GM21576 (cell line): ENCODE data around the gene SNX9.
"Not testable (repeated sequence)": the region's sequence is repeated elsewhere in the genome, so short reads cannot be mapped to it uniquely, and the experiment has no call there.

Experiments used
- ATAC-seq: cut with Tn5 transposase; IDR thresholded peaks from one replicate; pipeline ENCODE4 v1.9.1; 2021; ENCODE audit warnings: mild to moderate bottlenecking, moderate library complexity; ENCODE audit not compliant: unreplicated experiment

SNX9 gene

GRCh38 chr6:157823001-157823527 lies at the start of gene SNX9:
SNX9 (plus strand) TSS chr6:157823246; CDS start chr6:157823435, 189 bp downstream.
- ATAC-seq = peak; percentile 61

GRCh38 chr6:157773248-157773773 lies 49.7 kb upstream of the SNX9 start:
- ATAC-seq = no peak

DNA sequence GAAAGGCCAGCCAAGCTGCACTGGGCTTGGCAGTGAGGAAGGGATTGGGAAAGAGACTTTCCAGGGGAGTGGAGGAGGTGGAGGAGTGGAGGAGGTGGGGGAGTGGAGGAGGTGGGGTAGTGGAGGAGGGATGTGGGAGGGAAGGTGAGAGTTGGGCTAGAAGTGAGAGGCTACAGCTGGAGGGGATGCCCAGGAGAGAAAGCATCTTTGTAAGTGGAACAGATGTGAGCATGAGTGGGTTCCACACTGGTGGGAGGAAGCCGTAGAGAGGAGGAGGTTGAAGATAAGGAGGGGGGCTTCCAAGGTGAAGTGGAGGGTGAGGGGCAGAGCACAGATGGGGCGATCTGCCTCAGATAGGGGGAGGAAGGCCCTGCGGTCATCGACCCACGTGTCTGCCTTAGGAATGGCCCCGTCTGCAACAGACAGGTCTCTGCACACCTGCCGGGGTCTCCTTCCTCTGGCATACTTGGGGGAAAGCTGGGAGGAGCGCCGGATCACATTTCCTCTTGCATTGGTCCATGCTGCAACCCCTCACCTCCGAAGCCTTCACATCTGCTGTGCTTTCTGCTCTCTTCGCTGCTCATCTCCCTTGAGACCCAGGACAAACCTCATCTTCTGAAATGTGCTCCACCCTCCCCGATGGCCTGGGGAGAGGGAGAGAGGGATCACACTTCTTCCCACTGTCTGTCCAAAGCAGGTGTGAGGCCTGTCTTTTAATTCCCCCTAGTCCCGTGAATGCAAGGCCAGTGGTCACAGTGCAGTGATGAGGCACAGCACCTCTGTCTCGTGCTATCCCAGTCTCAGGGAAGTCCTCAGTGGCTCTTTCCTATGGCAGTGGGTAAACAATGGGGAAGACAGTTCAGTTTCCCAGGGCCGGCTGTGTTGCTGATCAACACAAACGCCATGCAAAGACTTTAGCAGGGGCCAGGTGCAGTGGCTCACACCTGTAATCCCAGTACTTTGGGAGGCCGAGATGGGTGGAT lies 48.6 kb upstream of the SNX9 start:
- no peak for ATAC-seq

DNA sequence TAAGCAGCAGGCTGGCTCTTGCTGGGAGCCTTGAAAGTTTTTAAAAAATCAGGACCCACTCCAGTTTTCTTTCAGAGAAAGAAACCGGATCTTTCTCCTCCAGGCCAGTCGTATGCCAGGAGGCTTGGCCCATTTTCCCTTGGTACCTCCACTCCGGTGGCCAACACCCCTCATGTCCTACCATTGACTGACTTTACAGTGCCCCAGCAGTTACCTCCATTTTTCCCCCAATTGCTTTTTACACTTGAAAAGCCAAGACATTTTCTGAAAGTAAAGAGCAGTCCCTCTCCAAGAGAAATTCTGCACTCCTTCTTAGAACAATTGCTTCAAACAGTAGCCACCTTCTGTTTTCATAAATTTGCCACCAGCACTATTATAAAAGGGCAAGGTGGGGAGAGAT lies 47.7 kb upstream of the SNX9 start:
- no peak for ATAC-seq

- ATAC-seq = no peak
These were observed 45.7 kb upstream of the SNX9 start for GRCh38 chr6:157777344-157777743.

- ATAC-seq = no peak
These were observed 44.3 kb upstream of the SNX9 start for GRCh38 chr6:157778719-157779118.

DNA sequence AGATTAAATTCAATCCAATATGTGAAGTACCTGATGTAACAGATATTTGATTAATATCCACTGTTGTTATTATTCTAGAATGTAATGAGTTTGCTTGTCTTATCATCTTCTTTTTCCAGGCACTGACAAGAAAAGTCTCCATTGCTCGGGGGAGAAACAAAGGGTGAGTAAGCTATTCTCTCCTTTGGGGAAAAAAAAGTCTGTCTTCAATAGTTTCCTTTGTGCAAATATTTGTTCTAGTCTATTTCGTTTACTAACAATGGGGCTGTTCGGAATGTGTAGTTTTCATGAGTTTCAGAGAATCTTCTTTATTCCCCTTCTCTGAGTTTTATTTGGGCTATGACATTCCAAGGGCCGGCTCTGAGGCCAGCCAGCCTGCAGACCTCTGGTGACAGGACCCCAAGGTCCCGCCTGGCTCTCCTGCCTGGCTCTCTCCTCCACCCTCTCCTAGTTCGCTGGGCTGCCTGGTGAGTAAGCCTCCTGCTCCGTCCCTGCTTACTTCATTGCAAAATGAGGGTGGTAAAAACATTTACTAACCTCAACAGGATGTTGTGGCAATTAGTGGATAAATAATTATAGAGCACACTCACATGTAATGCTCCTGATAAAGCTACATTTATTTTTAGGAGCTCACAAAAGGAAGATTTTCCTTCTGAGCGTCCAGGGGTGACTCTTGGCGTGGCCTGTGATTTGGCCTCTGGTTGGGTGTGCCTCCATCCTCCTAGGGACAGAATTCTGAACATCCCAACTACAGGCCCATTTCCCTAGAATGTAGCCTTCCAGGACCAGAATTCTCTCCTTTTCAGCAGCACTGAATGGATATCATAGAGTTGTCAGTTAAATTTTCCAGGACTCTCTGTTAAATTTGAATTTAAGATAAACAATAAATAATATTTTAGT lies 43.1 kb upstream of the SNX9 start:
- ATAC-seq = no peak

DNA sequence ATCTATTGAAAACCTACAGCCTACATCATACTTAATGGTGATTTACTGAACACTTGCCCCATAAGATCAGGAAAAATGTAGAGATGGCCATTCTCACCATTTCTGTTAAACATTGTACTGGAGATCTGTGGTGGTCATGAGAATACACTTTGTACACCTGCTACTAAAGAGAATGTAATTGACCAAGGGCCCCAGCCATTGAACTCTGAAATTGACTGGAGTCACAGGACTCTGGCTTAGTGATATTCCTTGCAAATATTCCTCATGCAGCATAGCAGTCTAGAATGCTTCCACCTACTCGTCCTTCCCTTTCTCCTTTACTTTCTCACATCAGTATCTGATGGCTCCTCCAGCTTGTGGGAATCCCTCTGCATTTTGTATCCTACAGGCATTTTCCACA lies 37.4 kb upstream of the SNX9 start:
- no peak for ATAC-seq

GRCh38 chr6:157786221-157786620 lies 36.8 kb upstream of the SNX9 start:
- ATAC-seq = no peak

DNA sequence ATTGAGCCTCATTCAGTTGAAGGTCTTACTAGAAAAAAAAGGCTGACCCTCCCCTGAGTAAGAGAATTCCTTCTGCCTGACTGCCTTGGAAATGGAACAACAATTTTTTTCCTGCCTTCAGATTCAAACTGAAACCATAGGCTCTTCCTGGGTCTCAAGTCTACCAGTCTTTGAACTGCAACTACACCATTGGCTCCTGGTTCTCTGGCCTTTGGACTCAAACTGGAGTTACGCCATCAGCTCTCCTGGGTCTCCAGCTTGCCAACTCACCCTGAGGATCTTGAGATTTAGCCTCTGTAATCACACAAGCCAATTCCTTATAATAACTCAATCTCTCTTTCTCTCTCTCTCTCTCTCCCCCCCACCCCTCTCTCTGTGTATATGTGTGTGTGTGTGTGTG lies 36.0 kb upstream of the SNX9 start:
- ATAC-seq = no peak

GRCh38 chr6:157788180-157788579 lies 34.9 kb upstream of the SNX9 start:
- ATAC-seq = no peak

GRCh38 chr6:157789297-157789696 lies 33.7 kb upstream of the SNX9 start:
- ATAC-seq = no peak

GRCh38 chr6:157789861-157790260 lies 33.2 kb upstream of the SNX9 start:
- ATAC-seq = no peak

- no peak for ATAC-seq
These were observed 32.4 kb upstream of the SNX9 start for GRCh38 chr6:157790548-157791160.

- ATAC-seq = no peak
These were observed 31.6 kb upstream of the SNX9 start for GRCh38 chr6:157791450-157791849.

DNA sequence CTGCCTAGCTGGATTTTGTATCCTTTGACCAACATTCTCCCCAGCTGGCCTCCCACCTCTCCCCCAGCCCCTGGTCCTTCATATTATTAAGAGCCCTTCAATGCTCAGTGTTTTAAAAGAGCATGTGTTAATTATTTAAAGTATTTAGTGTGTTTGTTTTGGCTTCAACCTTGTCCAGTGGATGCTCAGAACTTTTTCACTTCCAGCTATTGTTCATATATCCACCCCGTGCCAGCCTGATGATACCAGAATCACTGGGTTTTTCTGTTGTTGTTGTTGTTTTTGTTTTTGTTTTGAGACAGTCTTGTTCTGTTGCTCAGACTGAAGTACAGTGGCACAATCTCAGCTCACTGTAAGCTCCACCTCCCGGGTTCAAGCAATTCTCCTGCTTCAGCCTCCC lies 30.4 kb upstream of the SNX9 start:
- ATAC-seq = no peak

GRCh38 chr6:157794012-157794411 lies 29.0 kb upstream of the SNX9 start:
- ATAC-seq = not testable (repeated sequence)

DNA sequence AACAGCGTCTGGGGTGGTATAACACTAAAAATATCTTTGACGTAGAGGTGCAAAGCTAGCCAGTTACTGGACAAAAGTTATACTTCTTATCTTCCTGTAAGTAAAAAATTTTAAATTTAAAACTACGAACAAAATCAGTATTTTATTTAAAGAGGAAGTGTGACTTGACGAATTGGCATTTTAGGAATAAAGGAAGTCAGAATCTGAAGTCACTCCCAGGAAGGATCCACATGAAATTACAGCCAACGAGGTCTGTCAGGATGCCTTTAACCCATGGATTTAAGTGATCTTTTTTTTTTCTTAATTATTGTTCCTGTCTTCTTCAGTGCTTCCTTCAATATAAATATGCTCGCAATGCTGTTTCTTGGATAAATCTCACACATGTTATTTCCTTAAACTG lies 27.2 kb upstream of the SNX9 start:
- no peak for ATAC-seq

GRCh38 chr6:157798851-157799250 lies 24.2 kb upstream of the SNX9 start:
- ATAC-seq = no peak

DNA sequence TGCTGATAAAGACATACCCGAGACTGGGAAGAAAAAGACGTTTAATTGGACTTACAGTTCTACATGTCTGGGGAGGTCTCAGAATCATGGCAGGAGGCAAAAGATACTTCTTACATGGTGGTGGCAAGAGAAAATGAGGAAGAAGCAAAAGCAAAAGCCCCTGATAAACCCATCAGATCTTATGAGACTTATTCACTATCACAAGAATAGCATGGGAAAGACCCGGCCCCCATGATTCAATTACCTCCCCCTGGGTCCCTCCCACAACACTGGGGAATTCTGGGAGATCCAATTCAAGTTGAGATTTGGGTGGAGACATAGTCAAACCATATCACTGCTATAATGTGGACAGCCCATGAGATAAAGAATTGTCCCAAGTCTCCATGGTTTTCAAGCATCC lies 23.5 kb upstream of the SNX9 start:
- not testable (repeated sequence) for ATAC-seq
